ENCODE results near the gene OXT. TPM values are rescaled to one million over a fixed set of nuclear protein-coding genes. Genes with fewer than 3 reads are reported as not detected.

Gene OXT
- total and polyA plus RNA-seq, 2 of the 4 experiments (the other 2 are of a cell fraction), result not detected

- Histone ChIP-seq H3K9me1 (ENCODE audit: insufficient read depth, low read length) (peaks cover 2% of the 10 kb centered on the region; the same call in 1 of the 2 replicates), H2AK9ac (replicated peaks; ENCODE audit: low read depth, low read length, poor library complexity) (no peak overlapping the region), H3K4me3 (ENCODE audit: insufficient read depth, low read depth, low read length) (no peak overlapping the region; the same call in 1 of the 2 replicates), H2BK5ac (ENCODE audit: low read depth, low read length, poor library complexity, severe bottlenecking) (no peak overlapping the region), H3K56ac (ENCODE audit: extremely low read depth, insufficient read depth, low read length) (no peak overlapping the region), H3K9me3 (ENCODE audit: control insufficient read depth, insufficient read depth, low read length) (no peaks in the 10 kb centered on the region), H4K8ac (ENCODE audit: low read depth in 2 of 2, low read length in 2 of 2) (no peak overlapping the region), H4K5ac (ENCODE audit: low read depth, low read length) (no peak overlapping the region), H4K91ac (ENCODE audit: insufficient read depth, low read depth, low read length) (no peak overlapping the region), H3K27ac (ENCODE audit: insufficient read depth, low read length) (no peak overlapping the region), H4K20me1 (ENCODE audit: insufficient read depth, low read length) (no peaks in the 10 kb centered on the region), H2BK20ac (ENCODE audit: low read depth, low read length) (no peak overlapping the region), H3K9ac (ENCODE audit: low read depth, low read length) (no peak overlapping the region), H3K4me1 (ENCODE audit: control insufficient read depth, insufficient read depth, low read length) (no peaks in the 10 kb centered on the region), H3K79me1 (ENCODE audit: low read depth in 1 of 2, low read length in 2 of 2) (no peaks in the 10 kb centered on the region), H3K36me3 (ENCODE audit: control insufficient read depth, insufficient read depth, low read length) (no peaks in the 10 kb centered on the region), H3K4me2 (ENCODE audit: low read depth, low read length) (peak overlapping the region; percentile 8; the same call in 1 of the 2 replicates), H2BK15ac (ENCODE audit: low read depth, low read length) (no peak overlapping the region), H3K18ac (ENCODE audit: low read depth, low read length) (no peak overlapping the region), H3K4ac (ENCODE audit: low read depth, low read length) (no peak overlapping the region), H2AFZ (replicated peaks; ENCODE audit: low read length, poor library complexity) (peak overlapping the region; percentile 26), H3K14ac (replicated peaks; ENCODE audit: low read depth, low read length) (no peak overlapping the region), H3K27me3 (ENCODE audit: control insufficient read depth, insufficient read depth, low read length) (peaks cover 37% of the 10 kb centered on the region), H2BK120ac (ENCODE audit: low read depth, low read length) (no peak overlapping the region), H3K23ac (ENCODE audit: low read depth, low read length) (no peak overlapping the region), H2AK5ac (ENCODE audit: low read depth, low read length) (no peak overlapping the region)
- dilution Hi-C loops (cut with HindIII; ENCODE audit: low sequenced_read_pairs, unreplicated experiment), result no loop called here
- no TSS peak for BruUV-seq (replicated peaks)
- DNase-seq (no peak), ATAC-seq (ENCODE audit: low read depth) (peak; percentile 73)
- POLR2A ChIA-PET (ENCODE audit: unreplicated experiment), result no interaction called here
- TF ChIP-seq MXI1 (IDR thresholded peaks at IDR 0.05; ENCODE audit: borderline replicate concordance, low read depth, low read length), result no peak
- TF ChIP-seq CHD1 (IDR thresholded peaks at IDR 0.05; ENCODE audit: low read depth, low read length), result no peak
- TF ChIP-seq SMC3 (IDR thresholded peaks at IDR 0.05; ENCODE audit: low read depth, low read length), result no peak
- TF ChIP-seq FOS (IDR thresholded peaks at IDR 0.05; ENCODE audit: low read depth, low read length), result no peak
- no peak for TF ChIP-seq MAFK (IDR thresholded peaks at IDR 0.05; ENCODE audit: low read depth, low read length)
- TF ChIP-seq USF2 (IDR thresholded peaks at IDR 0.05; ENCODE audit: low read depth, low read length), result no peak
- no peak for TF ChIP-seq BHLHE40 (IDR thresholded peaks at IDR 0.05; ENCODE audit: low read depth, low read length)
- TF ChIP-seq RCOR1 (IDR thresholded peaks at IDR 0.05; ENCODE audit: insufficient replicate concordance, low read length), result no peak
- TF ChIP-seq NFE2L2 (IDR thresholded peaks at IDR 0.05; ENCODE audit: low read depth, low read length), result no peak
- no peak for TF ChIP-seq MAZ (IDR thresholded peaks at IDR 0.05; ENCODE audit: borderline replicate concordance, low read depth, low read length)
- TF ChIP-seq RFX5 (IDR thresholded peaks at IDR 0.05; ENCODE audit: low read depth, low read length), result no peak
- TF ChIP-seq RAD21 (IDR thresholded peaks at IDR 0.05; ENCODE audit: low read length), result no peak
- TF ChIP-seq CEBPB (IDR thresholded peaks at IDR 0.05; ENCODE audit: low read depth, low read length), result no peak
- CTCF ChIA-PET, result no interaction called here
- intact Hi-C loops (cut with micrococcal nuclease), result no loop called here
- 23% methylated on average over 23 of the region's 81 CpGs; no CpG with 5 or more reads in 1 of the 2 experiments for WGBS, 2 experiments (ENCODE audit: extremely low coverage in 2 of 2, insufficient read length in 1 of 2)
- in situ Hi-C loops (cut with MboI; ENCODE audit: low sequenced_read_pairs), result no loop called here
These were observed 21.4 kb downstream of the OXT start for GRCh38 chr20:3092611-3093379.

Measured in IMR-90 (cell line).